Astrocyte of the spinal cord (primary cell): Measurements from ENCODE around the gene CHPF2.

ENCODE experiments used
- DNase-seq: peaks from one replicate; pipeline ENCODE4 v3.0.0; 2011; ENCODE audit warnings: low read depth, low spot score
- H3K4me3 ChIP-seq: 2 replicates; pipeline ENCODE4 v1.5.1; 2011; ENCODE audit warnings: low read depth, mild to moderate bottlenecking, low read length, moderate library complexity
- CTCF ChIP-seq: IDR thresholded peaks from 2 replicates; pipeline ENCODE4 v1.5.1; 2012; ENCODE audit warnings: low read depth, mild to moderate bottlenecking, low read length, inconsistent platforms
- in situ Hi-C: cut with HindIII; loops from 2 replicates; pipeline ENCODE4 v1.10.0; 2017; ENCODE audit warnings: low sequenced_read_pairs

The CHPF2 gene

GRCh38 chr7:151189038-151189437 is 43.2 kb upstream of the CHPF2 start:
- no peak for DNase-seq
- no peak overlapping the region for H3K4me3 ChIP-seq
- TF ChIP-seq CTCF, result no peak
- in situ Hi-C loops, result no loop called here

GRCh38 chr7:151191544-151191943 is 40.7 kb upstream of the CHPF2 start:
- in situ Hi-C loops, result no loop called here
- no peak overlapping the region for H3K4me3 ChIP-seq
- no peak for TF ChIP-seq CTCF
- DNase-seq, result no peak

GRCh38 chr7:151192002-151192539 is 40.2 kb upstream of the CHPF2 start:
- DNase-seq, result no peak
- in situ Hi-C loops, result no loop called here
- no peak overlapping the region for H3K4me3 ChIP-seq
- TF ChIP-seq CTCF, result no peak

GRCh38 chr7:151193203-151193978 is 38.9 kb upstream of the CHPF2 start:
- no peak for DNase-seq
- in situ Hi-C loops, result no loop called here
- TF ChIP-seq CTCF, result no peak
- no peak overlapping the region for H3K4me3 ChIP-seq

- H3K4me3 ChIP-seq, result no peak overlapping the region
- in situ Hi-C loops, result no loop called here
- no peak for TF ChIP-seq CTCF
- no peak for DNase-seq
Observed at GRCh38 chr7:151194188-151194587, 38.1 kb upstream of the CHPF2 start.

GRCh38 chr7:151195616-151196450 is 36.5 kb upstream of the CHPF2 start:
- no peak for DNase-seq
- in situ Hi-C loops, result no loop called here
- no peak for TF ChIP-seq CTCF
- no peak overlapping the region for H3K4me3 ChIP-seq
